GM21528 (cell line): Measurements from ENCODE around the gene SOST.
"Not testable (repeated sequence)": the region's sequence is repeated elsewhere in the genome, so short reads cannot be mapped to it uniquely, and the experiment has no call there.

Source experiments
- ATAC-seq: cut with Tn5 transposase; IDR thresholded peaks from one replicate; pipeline ENCODE4 v1.9.1; 2021; ENCODE audit warnings: mild to moderate bottlenecking, moderate library complexity; ENCODE audit not compliant: unreplicated experiment, low FRiP score

SOST gene

GRCh38 chr17:43758497-43759174 is at the start of gene SOST:
Gene SOST (minus strand): TSS chr17:43758791. CDS start chr17:43758741, 50 bp downstream.
- ATAC-seq, result no peak

GRCh38 chr17:43808076-43808475 is 49.5 kb upstream of the SOST start:
- ATAC-seq, result no peak

GRCh38 chr17:43805117-43805516 is 46.5 kb upstream of the SOST start:
- ATAC-seq, result no peak

GRCh38 chr17:43803758-43804157 is 45.2 kb upstream of the SOST start:
- ATAC-seq, result no peak

GRCh38 chr17:43801844-43802243 is 43.3 kb upstream of the SOST start:
- ATAC-seq, result no peak

- no peak for ATAC-seq
Observed at GRCh38 chr17:43800736-43801135, 42.1 kb upstream of the SOST start.

- no peak for ATAC-seq
Observed at GRCh38 chr17:43799047-43799446, 40.5 kb upstream of the SOST start.

GRCh38 chr17:43798024-43798423 is 39.4 kb upstream of the SOST start:
- ATAC-seq, result not testable (repeated sequence)

GRCh38 chr17:43792668-43793067 is 34.1 kb upstream of the SOST start:
- ATAC-seq, result not testable (repeated sequence)

- ATAC-seq, result no peak
Observed at GRCh38 chr17:43791589-43791988, 33.0 kb upstream of the SOST start.

- no peak for ATAC-seq
Observed at GRCh38 chr17:43790311-43790940, 31.8 kb upstream of the SOST start.

- no peak for ATAC-seq
Observed at GRCh38 chr17:43789482-43789881, 30.9 kb upstream of the SOST start.

- ATAC-seq, result no peak
Observed at GRCh38 chr17:43788540-43788939, 29.9 kb upstream of the SOST start.

GRCh38 chr17:43787728-43788127 is 29.1 kb upstream of the SOST start:
- ATAC-seq, result no peak

- ATAC-seq, result no peak
Observed at GRCh38 chr17:43784628-43785101, 26.1 kb upstream of the SOST start.

GRCh38 chr17:43784068-43784467 is 25.5 kb upstream of the SOST start:
- ATAC-seq, result no peak

GRCh38 chr17:43782913-43783680 is 24.5 kb upstream of the SOST start:
- ATAC-seq, result no peak

GRCh38 chr17:43780135-43780534 is 21.5 kb upstream of the SOST start, which contains the start of gene CFAP97D1:
Gene CFAP97D1 (plus strand): TSS chr17:43780435. CDS start chr17:43780463, 28 bp downstream.
- no peak for ATAC-seq

- no peak for ATAC-seq
Observed at GRCh38 chr17:43779145-43780125, 20.8 kb upstream of the SOST start.
